ENCODE data around the gene NPFFR1.

Gene NPFFR1

GRCh38 chr10:70319183-70319582 lies 35.4 kb upstream of the NPFFR1 start:
- TF ChIP-seq SIN3A (IDR thresholded peaks at IDR 0.05; ENCODE audit: borderline replicate concordance, insufficient read depth, low read length) (no peak), FOXP2 (optimal IDR thresholded peaks at IDR 0.05; ENCODE audit: borderline replicate concordance, extremely low read depth, extremely low read length, insufficient read depth) (no peak), TAF1 (IDR thresholded peaks at IDR 0.05; ENCODE audit: borderline replicate concordance, insufficient read depth, low read length) (no peak), REST (IDR thresholded peaks at IDR 0.05; ENCODE audit: insufficient read depth in 1 of 2, low read depth in 2 of 2, low read length in 2 of 2) (no peak), POLR2AphosphoS5 (IDR thresholded peaks at IDR 0.05; ENCODE audit: low read depth, low read length) (no peak)

GRCh38 chr10:70317943-70318318 lies 34.1 kb upstream of the NPFFR1 start:
- TF ChIP-seq TAF1 (IDR thresholded peaks at IDR 0.05; ENCODE audit: borderline replicate concordance, insufficient read depth, low read length) (no peak), REST (IDR thresholded peaks at IDR 0.05; ENCODE audit: insufficient read depth in 1 of 2, low read depth in 2 of 2, low read length in 2 of 2) (no peak), POLR2AphosphoS5 (IDR thresholded peaks at IDR 0.05; ENCODE audit: low read depth, low read length) (no peak), SIN3A (IDR thresholded peaks at IDR 0.05; ENCODE audit: borderline replicate concordance, insufficient read depth, low read length) (no peak), FOXP2 (optimal IDR thresholded peaks at IDR 0.05; ENCODE audit: borderline replicate concordance, extremely low read depth, extremely low read length, insufficient read depth) (no peak)

GRCh38 chr10:70317272-70317942 lies 33.6 kb upstream of the NPFFR1 start:
- no peak for TF ChIP-seq TAF1 (IDR thresholded peaks at IDR 0.05; ENCODE audit: borderline replicate concordance, insufficient read depth, low read length)
- no peak for TF ChIP-seq FOXP2 (optimal IDR thresholded peaks at IDR 0.05; ENCODE audit: borderline replicate concordance, extremely low read depth, extremely low read length, insufficient read depth)
- no peak for TF ChIP-seq SIN3A (IDR thresholded peaks at IDR 0.05; ENCODE audit: borderline replicate concordance, insufficient read depth, low read length)
- no peak for TF ChIP-seq REST (IDR thresholded peaks at IDR 0.05; ENCODE audit: insufficient read depth in 1 of 2, low read depth in 2 of 2, low read length in 2 of 2)
- TF ChIP-seq POLR2AphosphoS5 (IDR thresholded peaks at IDR 0.05; ENCODE audit: low read depth, low read length): no peak

GRCh38 chr10:70315815-70316214 lies 32.0 kb upstream of the NPFFR1 start:
- TF ChIP-seq SIN3A (IDR thresholded peaks at IDR 0.05; ENCODE audit: borderline replicate concordance, insufficient read depth, low read length) (no peak), FOXP2 (optimal IDR thresholded peaks at IDR 0.05; ENCODE audit: borderline replicate concordance, extremely low read depth, extremely low read length, insufficient read depth) (no peak), REST (IDR thresholded peaks at IDR 0.05; ENCODE audit: insufficient read depth in 1 of 2, low read depth in 2 of 2, low read length in 2 of 2) (peak; percentile 78 to 93), POLR2AphosphoS5 (IDR thresholded peaks at IDR 0.05; ENCODE audit: low read depth, low read length) (no peak)
